Measurements from ENCODE around the gene DPP3. TPM values are rescaled to one million over a fixed set of nuclear protein-coding genes. Genes with fewer than 3 reads are reported as not detected.

The DPP3 gene
- total RNA-seq, 1 experiment from 2014 or later, result 180 TPM

DNA sequence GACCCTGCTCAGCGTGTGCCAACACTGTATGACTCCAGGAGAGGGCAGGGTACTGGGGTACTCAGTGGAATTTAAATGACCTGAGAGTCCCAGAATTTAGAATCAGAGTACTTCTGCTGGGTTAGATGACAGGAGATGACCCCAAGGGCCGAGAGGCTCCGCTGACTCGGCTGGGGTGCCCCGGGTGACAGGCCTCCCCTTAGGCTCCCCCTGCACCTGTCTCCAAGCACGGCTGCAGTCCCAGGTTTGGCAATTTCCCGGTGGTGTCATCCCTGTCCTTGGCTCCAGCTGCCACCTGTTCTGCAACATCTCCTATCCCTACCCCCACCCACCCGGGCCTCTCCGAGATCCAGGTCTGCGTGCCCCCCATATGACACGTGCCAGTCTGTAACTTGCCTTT lies 67.8 kb downstream of the DPP3 start:
- DNase-seq (ENCODE audit: low read depth, low spot score) (no peak), ATAC-seq (no peak)
- intact Hi-C loops (cut with micrococcal nuclease; ENCODE audit: unreplicated experiment), result no loop called here
- ChIA-PET CTCF (no interaction called here), POLR2A (no interaction called here)
- H3K9me3 ChIP-seq (ENCODE audit: control insufficient read depth, insufficient read depth, low read depth, low read length), result no peaks in the 10 kb centered on the region
- H3K27me3 ChIP-seq (ENCODE audit: control insufficient read depth, insufficient read depth, low read length), result no peaks in the 10 kb centered on the region
- no peak for TF ChIP-seq POLR2AphosphoS5 (IDR thresholded peaks at IDR 0.05; ENCODE audit: low read depth, low read length)
- TF ChIP-seq, protein P1, sequence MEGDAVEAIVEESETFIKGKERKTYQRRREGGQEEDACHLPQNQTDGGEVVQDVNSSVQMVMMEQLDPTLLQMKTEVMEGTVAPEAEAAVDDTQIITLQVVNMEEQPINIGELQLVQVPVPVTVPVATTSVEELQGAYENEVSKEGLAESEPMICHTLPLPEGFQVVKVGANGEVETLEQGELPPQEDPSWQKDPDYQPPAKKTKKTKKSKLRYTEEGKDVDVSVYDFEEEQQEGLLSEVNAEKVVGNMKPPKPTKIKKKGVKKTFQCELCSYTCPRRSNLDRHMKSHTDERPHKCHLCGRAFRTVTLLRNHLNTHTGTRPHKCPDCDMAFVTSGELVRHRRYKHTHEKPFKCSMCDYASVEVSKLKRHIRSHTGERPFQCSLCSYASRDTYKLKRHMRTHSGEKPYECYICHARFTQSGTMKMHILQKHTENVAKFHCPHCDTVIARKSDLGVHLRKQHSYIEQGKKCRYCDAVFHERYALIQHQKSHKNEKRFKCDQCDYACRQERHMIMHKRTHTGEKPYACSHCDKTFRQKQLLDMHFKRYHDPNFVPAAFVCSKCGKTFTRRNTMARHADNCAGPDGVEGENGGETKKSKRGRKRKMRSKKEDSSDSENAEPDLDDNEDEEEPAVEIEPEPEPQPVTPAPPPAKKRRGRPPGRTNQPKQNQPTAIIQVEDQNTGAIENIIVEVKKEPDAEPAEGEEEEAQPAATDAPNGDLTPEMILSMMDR (IDR thresholded peaks at IDR 0.05), result no peak
- TF ChIP-seq SIN3A (IDR thresholded peaks at IDR 0.05; ENCODE audit: borderline replicate concordance, insufficient read depth, low read depth, low read length), result no peak
- no peak for TF ChIP-seq TCF7L2 (IDR thresholded peaks at IDR 0.05; ENCODE audit: low read depth, low read length)
- TF ChIP-seq, protein P2, sequence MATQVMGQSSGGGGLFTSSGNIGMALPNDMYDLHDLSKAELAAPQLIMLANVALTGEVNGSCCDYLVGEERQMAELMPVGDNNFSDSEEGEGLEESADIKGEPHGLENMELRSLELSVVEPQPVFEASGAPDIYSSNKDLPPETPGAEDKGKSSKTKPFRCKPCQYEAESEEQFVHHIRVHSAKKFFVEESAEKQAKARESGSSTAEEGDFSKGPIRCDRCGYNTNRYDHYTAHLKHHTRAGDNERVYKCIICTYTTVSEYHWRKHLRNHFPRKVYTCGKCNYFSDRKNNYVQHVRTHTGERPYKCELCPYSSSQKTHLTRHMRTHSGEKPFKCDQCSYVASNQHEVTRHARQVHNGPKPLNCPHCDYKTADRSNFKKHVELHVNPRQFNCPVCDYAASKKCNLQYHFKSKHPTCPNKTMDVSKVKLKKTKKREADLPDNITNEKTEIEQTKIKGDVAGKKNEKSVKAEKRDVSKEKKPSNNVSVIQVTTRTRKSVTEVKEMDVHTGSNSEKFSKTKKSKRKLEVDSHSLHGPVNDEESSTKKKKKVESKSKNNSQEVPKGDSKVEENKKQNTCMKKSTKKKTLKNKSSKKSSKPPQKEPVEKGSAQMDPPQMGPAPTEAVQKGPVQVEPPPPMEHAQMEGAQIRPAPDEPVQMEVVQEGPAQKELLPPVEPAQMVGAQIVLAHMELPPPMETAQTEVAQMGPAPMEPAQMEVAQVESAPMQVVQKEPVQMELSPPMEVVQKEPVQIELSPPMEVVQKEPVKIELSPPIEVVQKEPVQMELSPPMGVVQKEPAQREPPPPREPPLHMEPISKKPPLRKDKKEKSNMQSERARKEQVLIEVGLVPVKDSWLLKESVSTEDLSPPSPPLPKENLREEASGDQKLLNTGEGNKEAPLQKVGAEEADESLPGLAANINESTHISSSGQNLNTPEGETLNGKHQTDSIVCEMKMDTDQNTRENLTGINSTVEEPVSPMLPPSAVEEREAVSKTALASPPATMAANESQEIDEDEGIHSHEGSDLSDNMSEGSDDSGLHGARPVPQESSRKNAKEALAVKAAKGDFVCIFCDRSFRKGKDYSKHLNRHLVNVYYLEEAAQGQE (IDR thresholded peaks at IDR 0.05; ENCODE audit: insufficient read depth in 1 of 2, low read depth in 2 of 2, low read length in 1 of 2), result no peak
- no TSS peak for BruUV-seq (replicated peaks)
- no peaks in the 10 kb centered on the region for H3K36me3 ChIP-seq (ENCODE audit: control insufficient read depth, insufficient read depth, low read length)
- H3K4me3 ChIP-seq (ENCODE audit: low read depth in 2 of 2, low read length in 2 of 2), result no peak overlapping the region
- no peak overlapping the region for H3K27ac ChIP-seq (ENCODE audit: low read length)
- in situ Hi-C loops (cut with HindIII; ENCODE audit: low pct_unique_long_range_greater_than_20kb, low sequenced_read_pairs), result no loop called here
- H3K4me1 ChIP-seq (ENCODE audit: control insufficient read depth, insufficient read depth, low read length), result peaks cover 9% of the 10 kb centered on the region

DNA sequence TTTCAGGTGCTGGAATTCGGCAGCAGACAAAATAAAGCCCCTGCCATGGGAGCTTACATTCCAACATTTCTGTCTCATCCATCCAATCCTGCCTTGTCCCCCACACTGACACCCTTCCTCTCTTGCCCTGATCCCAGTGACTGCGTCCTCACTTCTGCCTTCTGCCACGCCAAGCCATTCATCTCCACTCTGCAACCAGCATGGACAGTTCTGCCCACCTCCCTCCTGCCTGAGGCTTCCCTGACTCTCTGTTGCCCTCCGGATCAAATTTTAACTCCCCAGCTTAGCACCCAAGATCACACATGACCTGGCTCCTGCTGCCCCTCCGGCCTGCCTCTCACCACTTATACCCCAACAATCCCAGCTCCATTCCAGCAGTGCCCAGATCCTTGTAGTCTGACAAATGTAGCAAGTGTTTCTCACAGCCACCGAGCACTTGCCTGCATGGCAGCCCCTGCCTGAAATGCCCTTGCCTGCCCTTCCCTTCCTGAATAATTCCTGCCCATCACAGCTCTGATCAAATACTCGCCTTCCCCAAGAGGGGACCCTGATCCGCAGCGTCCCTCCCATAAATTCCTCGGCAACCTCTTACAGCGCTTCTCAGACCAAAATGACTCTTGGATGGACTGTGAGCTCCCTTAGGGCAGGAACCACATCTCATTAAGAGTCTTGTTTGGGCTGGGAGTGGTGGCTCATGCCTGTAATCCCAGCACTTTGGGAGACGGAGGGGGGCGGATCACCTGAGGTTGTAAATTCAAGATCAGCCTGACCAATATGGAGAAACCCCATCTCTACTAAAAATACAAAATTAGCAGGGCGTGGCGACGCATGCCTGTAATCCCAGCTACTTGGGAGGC lies 68.8 kb downstream of the DPP3 start:
- in situ Hi-C loops (cut with HindIII; ENCODE audit: low pct_unique_long_range_greater_than_20kb, low sequenced_read_pairs), result no loop called here
- Histone ChIP-seq H3K4me1 (ENCODE audit: control insufficient read depth, insufficient read depth, low read length) (peaks cover 9% of the 10 kb centered on the region), H3K36me3 (ENCODE audit: control insufficient read depth, insufficient read depth, low read length) (no peaks in the 10 kb centered on the region), H3K27ac (ENCODE audit: low read length) (no peak overlapping the region), H3K9me3 (ENCODE audit: control insufficient read depth, insufficient read depth, low read depth, low read length) (no peaks in the 10 kb centered on the region), H3K4me3 (ENCODE audit: low read depth in 2 of 2, low read length in 2 of 2) (no peak overlapping the region), H3K27me3 (ENCODE audit: control insufficient read depth, insufficient read depth, low read length) (no peaks in the 10 kb centered on the region)
- ChIA-PET CTCF (no interaction called here), POLR2A (interaction anchor here (0.6 kb wide), 1 partner anchor 59 kb away, joined by 9 read pairs; no protein-coding TSS in a partner anchor)
- no TSS peak for BruUV-seq (replicated peaks)
- ATAC-seq (no peak), DNase-seq (ENCODE audit: low read depth, low spot score) (no peak)
- TF ChIP-seq, protein P1 (IDR thresholded peaks at IDR 0.05), result no peak
- TF ChIP-seq POLR2AphosphoS5 (IDR thresholded peaks at IDR 0.05; ENCODE audit: low read depth, low read length) (no peak), SIN3A (IDR thresholded peaks at IDR 0.05; ENCODE audit: borderline replicate concordance, insufficient read depth, low read depth, low read length) (no peak), TCF7L2 (IDR thresholded peaks at IDR 0.05; ENCODE audit: low read depth, low read length) (no peak)
- TF ChIP-seq, protein P2 (IDR thresholded peaks at IDR 0.05; ENCODE audit: insufficient read depth in 1 of 2, low read depth in 2 of 2, low read length in 1 of 2), result no peak
- intact Hi-C loops (cut with micrococcal nuclease; ENCODE audit: unreplicated experiment), result no loop called here

Measured in Panc1 (cell line).